RWPE2 (cell line): ENCODE results near the gene EID3.

ENCODE experiments used
- ATAC-seq: fragments of 200-7000 bp; cut with Tn5 transposase; 3 replicates; pipeline ENCODE4 v1.9.1; 2021; ENCODE audit warnings: low read depth
- DNase-seq: peaks from one replicate; pipeline ENCODE4 v3.0.0-alpha.2; 2020; ENCODE audit warnings: low spot score
- H3K27ac ChIP-seq: fragments of 450-650 bp; 2 replicates; pipeline ENCODE4 v1.5.1; 2017; ENCODE audit warnings: mild to moderate bottlenecking; ENCODE audit not compliant: poor library complexity, severe bottlenecking
- H3K27me3 ChIP-seq: fragments of 250-450 bp; sonication (Bioruptor Pico); 2 replicates; pipeline ENCODE4 v1.5.1; 2021; ENCODE audit warnings: mild to moderate bottlenecking, moderate library complexity; ENCODE audit not compliant: insufficient read depth, poor library complexity, severe bottlenecking
- H3K36me3 ChIP-seq: fragments of 250-450 bp; sonication (Bioruptor Pico); 2 replicates; pipeline ENCODE4 v1.5.1; 2020; ENCODE audit warnings: low read depth, mild to moderate bottlenecking, moderate library complexity
- H3K4me1 ChIP-seq: fragments of 250-450 bp; sonication (Bioruptor Pico); 2 replicates; pipeline ENCODE4 v1.5.1; 2021; ENCODE audit warnings: mild to moderate bottlenecking, moderate library complexity; ENCODE audit not compliant: insufficient read depth, poor library complexity, severe bottlenecking
- H3K4me3 ChIP-seq: fragments of 250-450 bp; sonication (Bioruptor Pico); 2 replicates; pipeline ENCODE4 v1.5.1; 2021; ENCODE audit warnings: mild to moderate bottlenecking, moderate library complexity; ENCODE audit not compliant: severe bottlenecking
- H3K9me3 ChIP-seq: fragments of 250-450 bp; sonication (Bioruptor Pico); 2 replicates; pipeline ENCODE4 v1.5.1; 2021; ENCODE audit warnings: mild to moderate bottlenecking, moderate library complexity; ENCODE audit not compliant: severe bottlenecking
- TF ChIP-seq, protein P1 (sequence below): fragments of 450-650 bp; IDR thresholded peaks from one replicate; pipeline ENCODE4 v1.5.1; 2017; ENCODE audit warnings: mild to moderate bottlenecking, moderate library complexity; ENCODE audit not compliant: poor library complexity, severe bottlenecking

Gene EID3

DNA sequence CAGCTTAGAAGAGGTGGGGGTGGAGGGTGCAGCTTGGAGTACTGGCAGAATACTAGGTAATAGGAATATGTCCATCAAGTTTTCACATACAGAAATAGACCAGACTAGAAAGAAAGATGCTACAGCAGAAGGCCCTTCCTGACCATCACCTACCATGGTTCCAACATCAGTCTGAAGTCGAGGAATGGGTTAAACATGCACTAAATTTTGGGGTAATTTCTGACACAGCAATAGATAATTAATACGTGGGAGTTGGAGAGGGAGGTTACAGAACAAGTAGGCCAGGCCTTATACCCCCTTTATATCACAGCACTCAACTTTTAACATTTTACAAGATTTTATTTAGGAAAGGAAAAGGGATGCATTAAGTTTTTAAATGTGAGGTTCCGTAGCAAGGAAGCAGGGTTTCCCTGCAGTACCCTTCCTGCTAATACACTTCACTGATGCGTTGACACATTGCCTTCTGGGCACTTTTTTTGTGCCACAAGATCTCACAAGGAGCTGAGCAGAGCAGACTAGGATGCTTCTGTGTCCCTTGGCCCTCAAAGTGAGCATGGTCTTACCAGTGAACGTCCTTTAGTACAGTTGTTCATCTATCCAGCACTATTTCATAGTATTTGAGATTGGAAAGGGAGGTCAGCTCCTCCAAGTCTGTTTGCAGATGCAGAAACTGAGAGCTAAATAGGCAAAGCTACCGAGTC, 50.8 kb downstream of the EID3 start:
- Histone ChIP-seq H3K27me3 (no peaks in the 10 kb centered on the region), H3K4me3 (no peak overlapping the region), H3K27ac (no peak overlapping the region), H3K36me3 (peaks cover 40% of the 10 kb centered on the region), H3K4me1 (no peaks in the 10 kb centered on the region), H3K9me3 (no peaks in the 10 kb centered on the region)
- DNase-seq (no peak), ATAC-seq (no peak)
- TF ChIP-seq, protein P1, sequence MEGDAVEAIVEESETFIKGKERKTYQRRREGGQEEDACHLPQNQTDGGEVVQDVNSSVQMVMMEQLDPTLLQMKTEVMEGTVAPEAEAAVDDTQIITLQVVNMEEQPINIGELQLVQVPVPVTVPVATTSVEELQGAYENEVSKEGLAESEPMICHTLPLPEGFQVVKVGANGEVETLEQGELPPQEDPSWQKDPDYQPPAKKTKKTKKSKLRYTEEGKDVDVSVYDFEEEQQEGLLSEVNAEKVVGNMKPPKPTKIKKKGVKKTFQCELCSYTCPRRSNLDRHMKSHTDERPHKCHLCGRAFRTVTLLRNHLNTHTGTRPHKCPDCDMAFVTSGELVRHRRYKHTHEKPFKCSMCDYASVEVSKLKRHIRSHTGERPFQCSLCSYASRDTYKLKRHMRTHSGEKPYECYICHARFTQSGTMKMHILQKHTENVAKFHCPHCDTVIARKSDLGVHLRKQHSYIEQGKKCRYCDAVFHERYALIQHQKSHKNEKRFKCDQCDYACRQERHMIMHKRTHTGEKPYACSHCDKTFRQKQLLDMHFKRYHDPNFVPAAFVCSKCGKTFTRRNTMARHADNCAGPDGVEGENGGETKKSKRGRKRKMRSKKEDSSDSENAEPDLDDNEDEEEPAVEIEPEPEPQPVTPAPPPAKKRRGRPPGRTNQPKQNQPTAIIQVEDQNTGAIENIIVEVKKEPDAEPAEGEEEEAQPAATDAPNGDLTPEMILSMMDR = no peak
